Suprapubic skin (tissue), 4 donors: ENCODE measurements around the gene TRPV2. TPM values are rescaled to one million over a fixed set of nuclear protein-coding genes. Genes with fewer than 3 reads are reported as not detected.
"Not testable (repeated sequence)": the region's sequence is repeated elsewhere in the genome, so short reads cannot be mapped to it uniquely, and the experiment has no call there.

Experiments
- DNase-seq, 2 donors: peaks; one replicate each; pipeline ENCODE4 v3.0.0-alpha.2; 2019; ENCODE audit warnings: low spot score in 2 of 2
- H3K27ac ChIP-seq: fragments of 200-600 bp; sonication (generic); one replicate; pipeline ENCODE4 v1.5.1; 2019
- H3K27me3 ChIP-seq: fragments of 200-600 bp; sonication (generic); one replicate; pipeline ENCODE4 v1.5.1; 2019
- H3K36me3 ChIP-seq: fragments of 200-600 bp; sonication (generic); one replicate; pipeline ENCODE4 v1.5.1; 2019
- H3K4me1 ChIP-seq: fragments of 200-600 bp; sonication (generic); one replicate; pipeline ENCODE4 v1.5.1; 2019
- H3K4me3 ChIP-seq: fragments of 200-600 bp; sonication (generic); one replicate; pipeline ENCODE4 v1.5.1; 2019; ENCODE audit warnings: mild to moderate bottlenecking
- H3K9me3 ChIP-seq: fragments of 200-600 bp; sonication (generic); one replicate; pipeline ENCODE4 v1.5.1; 2019
- CTCF ChIP-seq, 2 donors: fragments of 200-600 bp in 1 of 2; fragments of 450-650 bp in 1 of 2; sonication (generic) in 1 of 2; IDR thresholded peaks; one replicate each; pipeline ENCODE4 v1.5.1; 2016 to 2019; ENCODE audit warnings: antibody characterized with exemption in 2 of 2, mild to moderate bottlenecking in 1 of 2, moderate library complexity in 1 of 2
- EP300 ChIP-seq: sonication (generic); formaldehyde crosslinking; IDR thresholded peaks from one replicate; pipeline ENCODE4 v1.6.1; 2017; ENCODE audit warnings: antibody characterized with exemption
- POLR2A ChIP-seq, 2 donors: fragments of 450-650 bp; IDR thresholded peaks; one replicate each; pipeline ENCODE4 v1.6.1; 2017; ENCODE audit warnings: antibody characterized with exemption in 2 of 2, mild to moderate bottlenecking in 2 of 2, moderate library complexity in 2 of 2
- POLR2AphosphoS5 ChIP-seq, 3 donors: sonication (generic); formaldehyde crosslinking; IDR thresholded peaks; one replicate each; pipeline ENCODE4 v1.6.1; 2017; ENCODE audit warnings: antibody characterized with exemption in 3 of 3
- WGBS: methylation state at CpG from one replicate; pipeline ENCODE4 v1.1.5; 2018; 5-methylcytosine and 5-hydroxymethylcytosine counted together
- total RNA-seq, 4 donors: library from RNA; depleted of rRNA; stranded (reverse); fragments of >200 nt; gene quantifications; one replicate each; pipeline ENCODE4 v1.1.0, GENCODE V29; 2016

TRPV2 gene
- total RNA-seq, 4 donors from 2014 or later = 3.0 to 13.9 (median 7.9) TPM

GRCh38 chr17:16449121-16449570 is 33.8 kb downstream of the TRPV2 start:
- H3K4me3 ChIP-seq = no peak overlapping the region
- no peaks in the 10 kb centered on the region for H3K27me3 ChIP-seq
- no peaks in the 10 kb centered on the region for H3K9me3 ChIP-seq
- DNase-seq = no peak
- 80% methylated on average over 8 of the region's 11 CpGs for WGBS
- no peak for TF ChIP-seq POLR2A (IDR thresholded peaks at IDR 0.05)
- no peak for TF ChIP-seq CTCF (IDR thresholded peaks at IDR 0.05)
- no peak for TF ChIP-seq EP300
- peaks cover 7% of the 10 kb centered on the region for H3K4me1 ChIP-seq
- H3K36me3 ChIP-seq = peaks cover 45% of the 10 kb centered on the region
- no peak overlapping the region for H3K27ac ChIP-seq

- WGBS = 92% methylated on average over 4 of the region's 4 CpGs
- peaks cover 2% of the 10 kb centered on the region for H3K4me1 ChIP-seq
- TF ChIP-seq POLR2A (IDR thresholded peaks at IDR 0.05) = no peak
- TF ChIP-seq POLR2AphosphoS5 (IDR thresholded peaks at IDR 0.05) = no peak
- TF ChIP-seq EP300 = no peak
- TF ChIP-seq CTCF (IDR thresholded peaks at IDR 0.05) = no peak
- no peak overlapping the region for H3K4me3 ChIP-seq
- peaks cover 38% of the 10 kb centered on the region for H3K36me3 ChIP-seq
- H3K27me3 ChIP-seq = no peaks in the 10 kb centered on the region
- no peak overlapping the region for H3K27ac ChIP-seq
- H3K9me3 ChIP-seq = no peaks in the 10 kb centered on the region
- no peak for DNase-seq
Observed at GRCh38 chr17:16450028-16450427, 34.7 kb downstream of the TRPV2 start.

- not testable (repeated sequence) for H3K4me3 ChIP-seq, H3K27ac ChIP-seq, H3K9me3 ChIP-seq, H3K4me1 ChIP-seq, DNase-seq, H3K27me3 ChIP-seq
- peaks cover 29% of the 10 kb centered on the region for H3K36me3 ChIP-seq
- 80% methylated on average over 8 of the region's 8 CpGs for WGBS
Observed at GRCh38 chr17:16452268-16452667, 36.9 kb downstream of the TRPV2 start.

DNA sequence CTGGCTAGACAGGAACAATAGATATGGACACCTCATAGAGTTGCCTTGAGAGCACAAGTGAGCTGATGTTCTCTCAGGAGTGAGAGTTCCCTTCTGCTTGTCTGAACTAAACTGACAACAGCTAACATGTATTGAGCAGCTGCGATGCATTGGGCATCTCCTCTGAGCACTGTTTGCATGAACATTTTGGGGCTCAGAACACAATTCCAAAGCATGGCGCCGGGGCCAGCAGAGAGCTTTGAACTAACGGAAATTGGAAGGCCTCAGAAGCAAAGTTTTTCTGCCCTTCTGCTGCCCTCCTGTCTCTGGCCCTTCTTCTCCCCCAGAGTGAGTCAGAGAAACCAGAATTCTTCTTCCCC is 38.1 kb downstream of the TRPV2 start:
- Histone ChIP-seq H3K4me3 (no peak overlapping the region), H3K27me3 (no peaks in the 10 kb centered on the region), H3K4me1 (peaks cover 2% of the 10 kb centered on the region), H3K9me3 (no peaks in the 10 kb centered on the region), H3K27ac (no peak overlapping the region), H3K36me3 (peaks cover 20% of the 10 kb centered on the region)
- TF ChIP-seq POLR2AphosphoS5 (IDR thresholded peaks at IDR 0.05) (no peak), POLR2A (IDR thresholded peaks at IDR 0.05) (no peak), CTCF (IDR thresholded peaks at IDR 0.05) (no peak), EP300 (no peak)
- WGBS = 97% methylated on average over 4 of the region's 4 CpGs
- DNase-seq = no peak

GRCh38 chr17:16455997-16456741 is 40.8 kb downstream of the TRPV2 start:
- no peaks in the 10 kb centered on the region for H3K9me3 ChIP-seq
- peaks cover 6% of the 10 kb centered on the region for H3K36me3 ChIP-seq
- no peak overlapping the region for H3K4me3 ChIP-seq
- WGBS = 86% methylated on average over 5 of the region's 5 CpGs
- TF ChIP-seq POLR2A (IDR thresholded peaks at IDR 0.05) (no peak), POLR2AphosphoS5 (IDR thresholded peaks at IDR 0.05) (no peak), EP300 (no peak), CTCF (IDR thresholded peaks at IDR 0.05) (no peak)
- H3K27me3 ChIP-seq = no peaks in the 10 kb centered on the region
- H3K27ac ChIP-seq = no peak overlapping the region
- H3K4me1 ChIP-seq = no peaks in the 10 kb centered on the region
- DNase-seq = no peak
